ENCODE results near the gene CGB8. TPM values are rescaled to one million over a fixed set of nuclear protein-coding genes. Genes with fewer than 3 reads are reported as not detected.
"Not testable (repeated sequence)": the region's sequence is repeated elsewhere in the genome, so short reads cannot be mapped to it uniquely, and the experiment has no call there.

The CGB8 gene
- polyA plus RNA-seq, 6 donors from 2014 or later: not detected

GRCh38 chr19:49059053-49059452 lies 10.1 kb upstream of the CGB8 start:
- no peak overlapping the region for H3K27ac Mint-ChIP-seq
- ATAC-seq (ENCODE audit: low read depth in 2 of 2) (no peak), DNase-seq (no peak)
- peaks cover 0 to 4% (median 0%) of the 10 kb centered on the region in 7 donors for H3K9me3 Mint-ChIP-seq
- peak overlapping the region in 2 of 8 donors; percentile 4 to 74 for H3K4me3 Mint-ChIP-seq
- peaks cover 0 to 13% of the 10 kb centered on the region in 2 donors for H3K36me3 Mint-ChIP-seq
- peaks cover 28 to 82% (median 54%) of the 10 kb centered on the region in 3 donors for H3K27me3 Mint-ChIP-seq
- peaks cover 18 to 22% (median 22%) of the 10 kb centered on the region in 3 donors for H3K4me1 Mint-ChIP-seq

DNA sequence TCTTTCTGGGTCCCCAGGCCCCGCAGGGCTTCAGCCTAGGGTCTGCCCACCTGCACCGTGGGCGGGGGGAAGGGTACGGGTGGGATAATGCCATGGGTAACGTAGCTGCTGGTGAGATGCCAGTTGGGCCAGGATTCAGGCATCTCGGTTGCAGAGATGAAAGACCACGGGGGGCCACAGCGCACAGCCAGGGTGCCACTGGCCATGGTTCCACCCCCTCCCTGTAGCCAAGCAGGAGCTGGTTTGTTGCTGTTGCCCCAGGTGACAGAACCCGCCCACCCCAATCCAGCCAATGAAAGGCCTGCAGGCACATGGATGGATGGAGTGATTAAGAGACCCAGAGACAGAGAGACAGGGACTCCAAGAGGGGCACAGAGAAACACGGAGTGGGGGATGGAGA lies 9.7 kb upstream of the CGB8 start:
- H3K9me3 Mint-ChIP-seq: peaks cover 0 to 4% (median 0%) of the 10 kb centered on the region in 7 donors
- H3K4me1 Mint-ChIP-seq: peaks cover 18 to 22% (median 22%) of the 10 kb centered on the region in 3 donors
- H3K27me3 Mint-ChIP-seq: peaks cover 28 to 80% (median 59%) of the 10 kb centered on the region in 3 donors
- DNase-seq: no peak
- peak overlapping the region in 3 of 8 donors; percentile 83 to 90 (median 90) for H3K4me3 Mint-ChIP-seq
- ATAC-seq (ENCODE audit: low read depth in 2 of 2): no peak
- no peak overlapping the region for H3K27ac Mint-ChIP-seq
- H3K36me3 Mint-ChIP-seq: peaks cover 0 to 13% of the 10 kb centered on the region in 2 donors

GRCh38 chr19:49057636-49058234 lies 8.8 kb upstream of the CGB8 start, which contains the start of gene CGB7:
CGB7 (minus strand) TSS chr19:49057749; CDS start chr19:49055375, 2,374 bp downstream.
- Mint-ChIP-seq H3K36me3 (peaks cover 0 to 13% of the 10 kb centered on the region in 2 donors), H3K4me3 (peak within 1 kb of the TSS; percentile 67 to 97 (median 90)), H3K4me1 (peaks cover 18 to 22% (median 22%) of the 10 kb centered on the region in 3 donors), H3K9me3 (peaks cover 0 to 4% (median 0%) of the 10 kb centered on the region in 7 donors), H3K27me3 (peaks cover 28 to 77% (median 61%) of the 10 kb centered on the region in 3 donors), H3K27ac (peak within 1 kb of the TSS in 5 of 6 donors; percentile 15 to 86 (median 52))
- DNase-seq (no peak), ATAC-seq (ENCODE audit: low read depth in 2 of 2) (no peak)

- H3K4me1 Mint-ChIP-seq: peaks cover 18 to 22% (median 22%) of the 10 kb centered on the region in 3 donors
- H3K27me3 Mint-ChIP-seq: peaks cover 28 to 78% (median 61%) of the 10 kb centered on the region in 3 donors
- not testable (repeated sequence) for H3K9me3 Mint-ChIP-seq; ATAC-seq (ENCODE audit: low read depth in 2 of 2); DNase-seq
- peak overlapping the region in 3 of 6 donors; percentile 15 to 70 (median 52) for H3K27ac Mint-ChIP-seq
- peaks cover 0 to 13% of the 10 kb centered on the region in 2 donors for H3K36me3 Mint-ChIP-seq
- peak overlapping the region; percentile 67 to 97 (median 90) for H3K4me3 Mint-ChIP-seq
Measured at GRCh38 chr19:49056902-49057596, 8.1 kb upstream of the CGB8 start.

GRCh38 chr19:49056101-49056901 lies 7.4 kb upstream of the CGB8 start:
- Mint-ChIP-seq H3K27ac (no peak overlapping the region), H3K4me3 (peak overlapping the region; percentile 67 to 97 (median 90)), H3K36me3 (peaks cover 0 to 13% of the 10 kb centered on the region in 2 donors), H3K27me3 (peaks cover 28 to 70% (median 56%) of the 10 kb centered on the region in 3 donors), H3K9me3 (peaks cover 0 to 4% (median 0%) of the 10 kb centered on the region in 7 donors), H3K4me1 (peaks cover 18 to 22% (median 22%) of the 10 kb centered on the region in 3 donors)
- ATAC-seq (ENCODE audit: low read depth in 2 of 2) (peak; percentile 74 to 81), DNase-seq (peak; percentile 54)

GRCh38 chr19:49050376-49051033 lies 1.6 kb upstream of the CGB8 start:
- H3K36me3 Mint-ChIP-seq; H3K4me1 Mint-ChIP-seq; H3K4me3 Mint-ChIP-seq; ATAC-seq (ENCODE audit: low read depth in 2 of 2); DNase-seq; H3K9me3 Mint-ChIP-seq: not testable (repeated sequence)
- Mint-ChIP-seq H3K27me3 (peaks cover 5 to 27% (median 22%) of the 10 kb centered on the region in 3 donors), H3K27ac (peak overlapping the region in 1 of 6 donors; percentile 88)

GRCh38 chr19:49049834-49050233 lies 923 bp upstream of the CGB8 start:
- not testable (repeated sequence) for H3K27ac Mint-ChIP-seq; H3K36me3 Mint-ChIP-seq; H3K4me3 Mint-ChIP-seq; H3K9me3 Mint-ChIP-seq; DNase-seq; H3K4me1 Mint-ChIP-seq; ATAC-seq (ENCODE audit: low read depth in 2 of 2)
- peaks cover 5 to 20% (median 16%) of the 10 kb centered on the region in 3 donors for H3K27me3 Mint-ChIP-seq

DNA sequence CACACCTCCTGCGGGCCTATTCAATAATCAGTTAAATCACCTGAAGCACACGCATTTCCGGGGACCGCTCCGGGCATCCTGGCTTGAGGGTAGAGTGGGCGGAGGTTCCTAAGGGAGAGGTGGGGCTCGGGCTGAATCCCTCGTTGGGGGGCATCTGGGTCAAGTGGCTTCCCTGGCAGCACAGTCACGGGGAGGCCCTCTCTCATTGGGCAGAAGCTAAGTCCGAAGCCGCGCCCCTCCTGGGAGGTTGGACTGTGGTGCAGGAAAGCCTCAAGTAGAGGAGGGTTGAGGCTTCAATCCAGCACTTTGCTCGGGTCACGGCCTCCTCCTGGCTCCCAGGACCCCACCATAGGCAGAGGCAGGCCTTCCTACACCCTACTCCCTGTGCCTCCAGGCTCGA lies 5.4 kb downstream of the CGB8 start, which contains the start of gene CGB5:
Gene CGB5 (plus strand): TSS at position 301 of the 400 bp plus-strand sequence. CDS start 362 bp downstream, outside the sequence.
- ATAC-seq (ENCODE audit: low read depth in 2 of 2); H3K27me3 Mint-ChIP-seq; H3K4me1 Mint-ChIP-seq; H3K4me3 Mint-ChIP-seq; H3K9me3 Mint-ChIP-seq; H3K36me3 Mint-ChIP-seq; DNase-seq: not testable (repeated sequence)
- peak within 1 kb of the TSS in 1 of 6 donors; percentile 12 for H3K27ac Mint-ChIP-seq

GRCh38 chr19:49042666-49043065 lies 6.2 kb downstream of the CGB8 start:
- H3K4me1 Mint-ChIP-seq; H3K9me3 Mint-ChIP-seq; H3K4me3 Mint-ChIP-seq; H3K36me3 Mint-ChIP-seq; H3K27ac Mint-ChIP-seq; DNase-seq; H3K27me3 Mint-ChIP-seq; ATAC-seq (ENCODE audit: low read depth in 2 of 2): not testable (repeated sequence)

GRCh38 chr19:49042177-49042576 lies 6.7 kb downstream of the CGB8 start:
- H3K27ac Mint-ChIP-seq: no peak overlapping the region
- no peaks in the 10 kb centered on the region for H3K36me3 Mint-ChIP-seq
- no peaks in the 10 kb centered on the region for H3K4me1 Mint-ChIP-seq
- ATAC-seq (ENCODE audit: low read depth in 2 of 2): no peak
- H3K9me3 Mint-ChIP-seq: no peaks in the 10 kb centered on the region
- peaks cover 0 to 4% (median 0%) of the 10 kb centered on the region in 3 donors for H3K27me3 Mint-ChIP-seq
- no peak for DNase-seq
- H3K4me3 Mint-ChIP-seq: no peak overlapping the region

- H3K36me3 Mint-ChIP-seq; H3K4me3 Mint-ChIP-seq; DNase-seq; H3K9me3 Mint-ChIP-seq; H3K4me1 Mint-ChIP-seq; H3K27ac Mint-ChIP-seq; ATAC-seq (ENCODE audit: low read depth in 2 of 2): not testable (repeated sequence)
- H3K27me3 Mint-ChIP-seq: peaks cover 4 to 12% (median 7%) of the 10 kb centered on the region in 3 donors
Measured at GRCh38 chr19:49039736-49040135, 9.2 kb downstream of the CGB8 start.

GRCh38 chr19:49038557-49039276 lies 10.2 kb downstream of the CGB8 start:
- not testable (repeated sequence) for H3K4me3 Mint-ChIP-seq; H3K27ac Mint-ChIP-seq; ATAC-seq (ENCODE audit: low read depth in 2 of 2); H3K36me3 Mint-ChIP-seq; H3K4me1 Mint-ChIP-seq; DNase-seq; H3K9me3 Mint-ChIP-seq
- H3K27me3 Mint-ChIP-seq: peaks cover 4 to 16% (median 7%) of the 10 kb centered on the region in 3 donors
